Measurements from ENCODE around the gene HPSE2.

GRCh38 chr10:98418665-98419468, 816.8 kb downstream of the HPSE2 start:
- TF ChIP-seq TAF1 (CRISPR knock-in tag; IDR thresholded peaks at IDR 0.05) (no peak), PAX8 (CRISPR knock-in tag; IDR thresholded peaks at IDR 0.05; ENCODE audit: borderline replicate concordance) (no peak), CENPT (CRISPR knock-in tag; IDR thresholded peaks at IDR 0.05; ENCODE audit: low read depth) (no peak), EZH2 (conservative IDR thresholded peaks at IDR 0.05; ENCODE audit: low read depth, low read length) (no peak), POLR2AphosphoS5 (IDR thresholded peaks at IDR 0.05; ENCODE audit: low read depth, low read length) (no peak), SMC3 (IDR thresholded peaks at IDR 0.05; ENCODE audit: low read length) (no peak)
